Measurements from ENCODE around the gene ZFYVE28.

ZFYVE28 gene

GRCh38 chr4:2257361-2258081 is 160.9 kb downstream of the ZFYVE28 start:
- no peaks in the 10 kb centered on the region for H3K27me3 ChIP-seq
- no peak overlapping the region for H3K27ac ChIP-seq
- H3K36me3 ChIP-seq, result peaks cover 46% of the 10 kb centered on the region
- no peak for TF ChIP-seq CTCF (IDR thresholded peaks at IDR 0.05)
- peaks cover 8 to 17% of the 10 kb centered on the region in 2 experiments for H3K4me1 ChIP-seq (ENCODE audit: control insufficient read depth in 1 of 2, insufficient read depth in 1 of 2, low read depth in 1 of 2, low read length in 1 of 2)
- no peak overlapping the region for H3K4me3 ChIP-seq (ENCODE audit: low read depth in 1 of 2, low read length in 1 of 2)
- H3K9me3 ChIP-seq, result no peaks in the 10 kb centered on the region

GRCh38 chr4:2256781-2257191 is 161.7 kb downstream of the ZFYVE28 start:
- H3K9me3 ChIP-seq, result no peaks in the 10 kb centered on the region
- no peak overlapping the region for H3K27ac ChIP-seq
- H3K27me3 ChIP-seq, result no peaks in the 10 kb centered on the region
- TF ChIP-seq CTCF (IDR thresholded peaks at IDR 0.05), result no peak
- peaks cover 53% of the 10 kb centered on the region for H3K36me3 ChIP-seq
- no peak overlapping the region for H3K4me3 ChIP-seq (ENCODE audit: low read depth in 1 of 2, low read length in 1 of 2)
- H3K4me1 ChIP-seq (ENCODE audit: control insufficient read depth in 1 of 2, insufficient read depth in 1 of 2, low read depth in 1 of 2, low read length in 1 of 2), result peaks cover 8 to 15% of the 10 kb centered on the region in 2 experiments

GRCh38 chr4:2256156-2256731 is 162.2 kb downstream of the ZFYVE28 start:
- Histone ChIP-seq H3K4me3 (ENCODE audit: low read depth in 1 of 2, low read length in 1 of 2) (no peak overlapping the region), H3K9me3 (no peaks in the 10 kb centered on the region), H3K27me3 (no peaks in the 10 kb centered on the region), H3K36me3 (peaks cover 59% of the 10 kb centered on the region), H3K27ac (no peak overlapping the region), H3K4me1 (ENCODE audit: control insufficient read depth in 1 of 2, insufficient read depth in 1 of 2, low read depth in 1 of 2, low read length in 1 of 2) (peaks cover 8 to 15% of the 10 kb centered on the region in 2 experiments)
- TF ChIP-seq CTCF (IDR thresholded peaks at IDR 0.05), result no peak

- Histone ChIP-seq H3K36me3 (peaks cover 65% of the 10 kb centered on the region), H3K4me3 (ENCODE audit: low read depth in 1 of 2, low read length in 1 of 2) (no peak overlapping the region), H3K9me3 (no peaks in the 10 kb centered on the region), H3K27ac (no peak overlapping the region), H3K4me1 (ENCODE audit: control insufficient read depth in 1 of 2, insufficient read depth in 1 of 2, low read depth in 1 of 2, low read length in 1 of 2) (peaks cover 2 to 8% of the 10 kb centered on the region in 2 experiments), H3K27me3 (no peaks in the 10 kb centered on the region)
- no peak for TF ChIP-seq CTCF (IDR thresholded peaks at IDR 0.05)
Measured at GRCh38 chr4:2255501-2256155, 162.8 kb downstream of the ZFYVE28 start.

GRCh38 chr4:2254665-2255500 is 163.6 kb downstream of the ZFYVE28 start:
- TF ChIP-seq CTCF (IDR thresholded peaks at IDR 0.05), result no peak
- Histone ChIP-seq H3K27ac (no peak overlapping the region), H3K9me3 (no peaks in the 10 kb centered on the region), H3K4me1 (ENCODE audit: control insufficient read depth in 1 of 2, insufficient read depth in 1 of 2, low read depth in 1 of 2, low read length in 1 of 2) (peaks cover 0 to 1% of the 10 kb centered on the region in 2 experiments), H3K4me3 (ENCODE audit: low read depth in 1 of 2, low read length in 1 of 2) (no peak overlapping the region), H3K36me3 (peaks cover 72% of the 10 kb centered on the region), H3K27me3 (no peaks in the 10 kb centered on the region)

All from neutrophil (primary cell).